Fibroblast of lung (primary cell): ENCODE measurements around the gene CD164L2.

Source experiments
- CTCF ChIP-seq, 2 donors: IDR thresholded peaks in 1 of 2; conservative IDR thresholded peaks in 1 of 2; 1 replicate in 1 of 2; 2 replicates in 1 of 2; pipeline ENCODE4 v1.5.1; 2011 to 2012; ENCODE audit warnings: low read length in 2 of 2, control low read depth in 1 of 2, inconsistent platforms in 1 of 2, low read depth in 1 of 2, mild to moderate bottlenecking in 1 of 2
- EZH2 ChIP-seq: IDR thresholded peaks from 2 replicates; pipeline ENCODE4 v1.5.1; 2012; ENCODE audit warnings: low read length, control low read depth, mild to moderate bottlenecking; ENCODE audit errors: missing control alignments

- TF ChIP-seq CTCF (conservative IDR thresholded peaks at IDR 0.05 in 1 of 2, IDR thresholded peaks at IDR 0.05 in 1 of 2; ENCODE audit: low read depth in 1 of 2, low read length in 2 of 2), result peak; percentile 21 to 39
- TF ChIP-seq EZH2, result no peak
These were observed 20.1 kb upstream of the CD164L2 start for GRCh38 chr1:27403065-27403726.
